Vagina (tissue), 2 donors: ENCODE data around the gene ALK.

ENCODE experiments used
- CTCF ChIP-seq, 3 experiments: fragments of 450-650 bp in 2 of 3; fragments of 200-600 bp in 1 of 3; sonication (generic) in 1 of 3; IDR thresholded peaks; one replicate each; pipeline ENCODE4 v1.5.1; 2017 to 2019; ENCODE audit warnings: antibody characterized with exemption in 3 of 3, mild to moderate bottlenecking in 2 of 3, moderate library complexity in 2 of 3
- POLR2A ChIP-seq, 2 donors: fragments of 450-650 bp; IDR thresholded peaks; one replicate each; pipeline ENCODE4 v1.6.1; 2017; ENCODE audit warnings: antibody characterized with exemption in 2 of 2, mild to moderate bottlenecking in 2 of 2, moderate library complexity in 2 of 2

GRCh38 chr2:29423061-29423666 lies 498.2 kb downstream of the ALK start:
- TF ChIP-seq POLR2A (IDR thresholded peaks at IDR 0.05) = no peak
- TF ChIP-seq CTCF (IDR thresholded peaks at IDR 0.05) = no peak
